AG09309 (cell line): Measurements from ENCODE around the gene REV1.

ENCODE experiments used
- DNase-seq: peaks from one replicate; pipeline ENCODE4 v3.0.0-alpha.2; 2010; ENCODE audit warnings: low read depth
- H3K4me3 ChIP-seq: 2 replicates; pipeline ENCODE4 v1.5.1; 2011; ENCODE audit warnings: mild to moderate bottlenecking, low read depth, low read length, moderate library complexity; ENCODE audit not compliant: control insufficient read depth
- CTCF ChIP-seq: IDR thresholded peaks from 2 replicates; pipeline ENCODE4 v1.5.1; 2011; ENCODE audit warnings: mild to moderate bottlenecking, low read depth, low read length, inconsistent platforms; ENCODE audit not compliant: insufficient read depth, control insufficient read depth; ENCODE audit errors: missing control alignments

The REV1 gene

GRCh38 chr2:99424371-99424770, 65.4 kb downstream of the REV1 start:
- no peak for TF ChIP-seq CTCF
- DNase-seq = no peak
- no peak overlapping the region for H3K4me3 ChIP-seq

- no peak overlapping the region for H3K4me3 ChIP-seq
- no peak for DNase-seq
- TF ChIP-seq CTCF = no peak
Observed at GRCh38 chr2:99422599-99422998, 67.2 kb downstream of the REV1 start.

- peak; percentile 3 for DNase-seq
- no peak overlapping the region for H3K4me3 ChIP-seq
- no peak for TF ChIP-seq CTCF
Observed at GRCh38 chr2:99421469-99421868, 68.3 kb downstream of the REV1 start.

- no peak overlapping the region for H3K4me3 ChIP-seq
- no peak for TF ChIP-seq CTCF
- no peak for DNase-seq
Observed at GRCh38 chr2:99420751-99421299, 69.0 kb downstream of the REV1 start.

GRCh38 chr2:99420031-99420430, 69.8 kb downstream of the REV1 start:
- DNase-seq = no peak
- TF ChIP-seq CTCF = no peak
- no peak overlapping the region for H3K4me3 ChIP-seq

GRCh38 chr2:99417396-99417795, 72.4 kb downstream of the REV1 start:
- no peak for DNase-seq
- no peak for TF ChIP-seq CTCF
- no peak overlapping the region for H3K4me3 ChIP-seq

GRCh38 chr2:99414566-99414965, 75.3 kb downstream of the REV1 start:
- no peak overlapping the region for H3K4me3 ChIP-seq
- TF ChIP-seq CTCF = no peak
- DNase-seq = no peak
